ENCODE results near the gene NR1D2.

The NR1D2 gene

GRCh38 chr3:23932571-23932970, 12.5 kb upstream of the NR1D2 start:
- no peak for DNase-seq

GRCh38 chr3:23934253-23934652, 10.8 kb upstream of the NR1D2 start:
- DNase-seq: no peak

GRCh38 chr3:23937296-23937695, 7.8 kb upstream of the NR1D2 start:
- DNase-seq: no peak

GRCh38 chr3:23938688-23939087, 6.4 kb upstream of the NR1D2 start:
- DNase-seq: no peak

- no peak for DNase-seq
Observed at GRCh38 chr3:23940775-23941174, 4.3 kb upstream of the NR1D2 start.

GRCh38 chr3:23941440-23941839, 3.6 kb upstream of the NR1D2 start:
- DNase-seq: no peak

- DNase-seq: no peak
Observed at GRCh38 chr3:23942546-23942945, 2.5 kb upstream of the NR1D2 start.

- no peak for DNase-seq
Observed at GRCh38 chr3:23944007-23944783, 891 bp upstream of the NR1D2 start.

- DNase-seq: no peak
Observed at GRCh38 chr3:23945663-23945912, 502 bp downstream of the NR1D2 start.

GRCh38 chr3:23945913-23946687, 1.0 kb downstream of the NR1D2 start:
- DNase-seq: peak; percentile 99

- no peak for DNase-seq
Observed at GRCh38 chr3:23948761-23949160, 3.7 kb downstream of the NR1D2 start.

- DNase-seq: no peak
Observed at GRCh38 chr3:23949784-23950183, 4.7 kb downstream of the NR1D2 start.

- no peak for DNase-seq
Observed at GRCh38 chr3:23950293-23950692, 5.2 kb downstream of the NR1D2 start.

- no peak for DNase-seq
Observed at GRCh38 chr3:23952646-23953045, 7.6 kb downstream of the NR1D2 start.

GRCh38 chr3:23953523-23953922, 8.4 kb downstream of the NR1D2 start:
- no peak for DNase-seq

GRCh38 chr3:23954144-23954543, 9.1 kb downstream of the NR1D2 start:
- DNase-seq: no peak

GRCh38 chr3:23956701-23957100, 11.6 kb downstream of the NR1D2 start:
- DNase-seq: no peak

- no peak for DNase-seq
Observed at GRCh38 chr3:23959135-23959900, 14.2 kb downstream of the NR1D2 start.

- DNase-seq: no peak
Observed at GRCh38 chr3:23960649-23961048, 15.6 kb downstream of the NR1D2 start.

GRCh38 chr3:23961066-23961465, 16.0 kb downstream of the NR1D2 start:
- no peak for DNase-seq

- no peak for DNase-seq
Observed at GRCh38 chr3:23961913-23962312, 16.8 kb downstream of the NR1D2 start.

- no peak for DNase-seq
Observed at GRCh38 chr3:23964537-23965235, 19.6 kb downstream of the NR1D2 start.

GRCh38 chr3:23966328-23966727, 21.2 kb downstream of the NR1D2 start:
- no peak for DNase-seq
